ENCODE data around the gene METTL3.

The METTL3 gene

DNA sequence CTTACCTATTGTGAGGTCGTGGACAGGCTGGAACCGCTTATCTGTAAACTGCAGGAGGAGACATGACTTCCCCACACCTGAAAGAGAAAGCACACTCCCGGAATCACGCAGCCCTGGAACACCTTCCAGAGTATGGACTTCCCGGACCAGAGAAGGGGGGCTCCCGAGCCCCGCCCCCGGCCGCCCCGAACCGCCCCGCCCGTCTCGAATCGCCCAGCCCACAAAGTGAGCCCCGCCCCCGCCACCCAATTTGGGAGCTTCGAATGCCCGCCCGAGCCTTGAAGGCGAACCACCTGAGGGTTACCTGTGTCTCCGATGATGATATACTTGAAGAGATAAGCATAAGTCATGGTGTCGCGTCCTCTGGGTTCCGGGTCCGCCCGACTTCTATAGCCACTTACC, 34.6 kb downstream of the METTL3 start:
- no peak for DNase-seq

DNA sequence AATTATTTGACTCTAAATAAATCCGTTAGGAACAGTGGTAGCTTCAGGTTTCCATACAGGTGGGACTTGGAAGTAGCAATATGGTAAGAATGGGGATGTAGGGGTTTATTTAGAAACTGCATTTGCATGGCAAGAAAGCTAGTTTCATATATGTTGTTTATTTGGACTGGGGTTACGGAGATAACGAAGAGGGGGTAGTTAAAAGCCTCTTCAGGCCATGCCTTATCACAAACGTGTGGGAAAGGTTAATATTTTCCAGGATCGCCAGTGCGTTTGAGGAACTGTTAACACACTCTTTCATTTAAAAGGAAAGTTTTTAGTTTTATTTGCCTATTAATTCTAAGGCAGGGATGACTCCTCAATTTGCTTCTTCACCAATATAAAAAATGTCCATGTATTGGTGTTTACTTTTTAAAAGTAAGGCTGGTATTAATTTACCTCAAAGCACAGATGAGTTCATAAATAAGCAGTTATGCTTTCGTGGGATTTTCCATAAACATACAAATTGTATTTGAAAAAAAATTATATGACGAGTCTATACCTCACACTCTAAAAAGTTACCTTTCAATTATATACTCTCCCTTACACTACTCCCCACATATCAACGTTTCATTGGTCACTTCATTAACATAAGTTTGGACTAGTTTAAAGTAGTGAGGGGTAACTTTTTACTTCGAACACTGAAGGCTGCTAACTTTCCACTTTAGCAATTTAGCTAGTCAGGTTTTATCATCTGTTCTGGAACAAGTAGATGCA, 35.2 kb downstream of the METTL3 start:
- no peak for DNase-seq

DNA sequence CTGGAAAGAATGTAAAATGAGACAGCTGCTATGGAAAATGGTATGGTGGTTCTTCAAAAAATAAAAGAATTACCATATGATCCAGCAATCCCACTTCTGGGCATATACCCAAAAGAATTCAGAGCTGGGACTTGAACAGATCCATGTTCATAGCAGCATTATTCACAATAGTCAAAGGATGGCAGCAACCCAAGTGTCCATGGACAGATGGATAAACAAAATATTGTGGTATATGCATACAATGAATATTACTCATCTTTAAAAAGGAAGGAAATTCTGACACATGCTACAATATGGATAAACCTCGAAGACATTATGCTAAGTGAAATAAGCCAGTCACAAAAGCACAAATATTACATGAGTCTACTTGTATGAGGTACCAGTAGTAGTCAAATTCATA, 43.5 kb downstream of the METTL3 start:
- no peak for DNase-seq

DNA sequence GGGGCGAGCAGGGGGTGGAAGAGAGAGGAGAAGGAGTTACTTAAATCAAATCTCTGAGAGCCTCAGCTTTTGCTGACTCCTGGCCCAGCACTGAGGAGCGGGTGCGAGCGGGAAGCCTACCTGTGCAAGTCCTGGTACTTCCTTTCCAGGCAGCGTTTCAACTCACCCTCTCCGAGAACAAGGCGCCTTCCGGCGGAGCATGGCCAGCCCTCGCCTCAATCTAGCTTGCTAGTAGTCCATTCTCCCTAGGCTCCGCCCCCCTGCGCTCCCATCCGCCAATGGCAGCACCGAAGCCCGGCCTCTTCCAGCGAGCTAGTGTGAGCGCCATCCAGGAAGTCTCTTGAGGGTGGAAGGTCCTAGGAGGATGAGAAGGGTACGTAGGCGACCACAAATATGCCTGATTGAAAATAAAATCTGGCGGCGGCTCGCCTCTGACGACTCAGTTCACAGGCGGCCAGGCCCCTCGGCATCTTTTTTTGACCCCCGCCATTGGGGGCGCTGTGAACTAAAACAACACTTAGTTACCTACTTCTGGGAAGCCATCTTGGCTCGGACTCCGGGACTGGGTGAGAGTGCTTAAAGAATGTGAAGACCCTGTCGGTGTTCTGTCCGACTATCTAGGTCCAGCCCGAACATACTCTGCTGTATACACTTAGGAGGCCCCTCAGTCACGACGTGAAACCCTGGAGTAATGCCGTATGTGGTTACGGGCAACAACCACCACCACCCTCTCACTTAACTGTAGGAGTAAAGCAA, 55.0 kb downstream of the METTL3 start, which contains the start of gene CHD8:
Gene CHD8 (minus strand): TSS at position 212 of the 756 bp plus-strand sequence. CDS start 24,480 bp downstream, outside the sequence.
- DNase-seq: peak; percentile 100

DNA sequence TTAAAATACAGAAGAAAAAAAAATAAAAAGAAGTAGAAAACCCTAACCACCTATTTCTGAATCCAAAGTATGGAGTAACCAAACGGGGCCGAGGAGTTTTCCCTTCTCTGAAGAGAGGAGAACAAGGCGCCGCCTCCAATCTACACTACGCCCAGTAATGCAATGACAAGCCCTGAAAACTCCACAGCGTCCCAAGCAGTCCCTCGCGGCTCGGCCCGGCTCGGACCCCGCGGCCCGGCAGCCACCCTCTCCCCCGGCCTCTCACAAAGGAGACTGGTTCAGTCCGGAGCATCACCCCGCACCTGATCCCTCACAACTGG, 55.6 kb downstream of the METTL3 start:
- DNase-seq: no peak

DNA sequence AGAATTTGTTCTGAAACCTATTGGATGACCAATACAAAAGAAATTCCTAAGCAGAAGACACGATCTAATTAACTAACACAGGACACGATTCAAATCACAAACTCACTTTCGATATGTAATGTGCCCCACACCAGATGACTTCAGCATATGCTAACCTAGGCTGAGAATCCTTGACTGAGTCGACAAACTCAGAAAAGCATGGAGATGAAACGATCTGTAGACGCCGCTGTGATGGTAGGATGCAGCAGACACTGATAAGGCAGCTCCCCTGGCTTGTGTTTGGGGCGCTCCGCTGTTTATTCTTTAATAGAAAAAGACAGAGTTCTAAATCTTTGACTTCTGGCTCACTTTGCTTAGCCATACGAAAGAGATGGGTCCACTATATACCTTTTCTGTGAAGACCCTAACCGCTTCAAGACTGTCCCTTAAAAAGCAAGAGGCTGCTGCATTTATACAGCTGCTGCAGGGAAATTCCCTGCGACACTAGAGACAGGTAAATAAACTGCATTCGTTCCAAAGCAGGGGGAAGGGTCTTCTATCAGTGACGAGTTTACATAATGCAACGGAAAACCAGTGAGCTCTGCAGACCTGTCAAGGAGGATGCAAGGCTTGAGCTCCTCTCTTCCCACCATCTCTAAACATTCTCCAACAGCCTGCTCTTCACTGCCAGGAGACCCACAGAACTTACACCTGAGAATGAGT, 56.1 kb downstream of the METTL3 start:
- peak; percentile 21 for DNase-seq

DNA sequence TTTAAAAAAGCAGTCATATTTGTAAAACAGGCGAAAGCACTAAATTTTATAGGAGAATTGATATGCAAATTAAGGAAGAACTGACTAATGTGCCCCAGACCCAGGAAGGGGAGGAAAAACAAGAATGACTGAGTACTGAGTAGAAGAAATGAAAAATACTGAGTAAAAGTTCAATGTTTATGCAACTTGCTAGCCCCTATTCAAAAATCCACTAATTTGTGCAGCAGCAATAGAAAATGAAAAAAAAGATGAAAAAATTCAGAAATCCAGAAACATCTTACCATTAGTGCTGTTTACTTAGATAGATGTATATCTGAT, 61.3 kb downstream of the METTL3 start:
- no peak for DNase-seq

Measured in hematopoietic multipotent progenitor cell treated with erythropoietin and hydrocortisone succinate and interleukin-3 and kit ligand, for 8 days (in vitro differentiated cells).